Hindlimb muscle (tissue), 1 donor: ENCODE data around the gene PPP2R2C. TPM values are rescaled to one million over a fixed set of nuclear protein-coding genes. Genes with fewer than 3 reads are reported as not detected.

Experiments used
- DNase-seq: peaks from one replicate; pipeline ENCODE4 v3.0.0-alpha.2; 2013
- polyA plus RNA-seq: library from polyadenylated mRNA; unstranded; fragments of 120-200 nt; gene quantifications from one replicate; pipeline ENCODE4 v1.2.1, GENCODE V29; 2013; ENCODE audit not compliant: insufficient read length

Gene PPP2R2C
- polyA plus RNA-seq, 1 donor = 0.45 TPM

DNA sequence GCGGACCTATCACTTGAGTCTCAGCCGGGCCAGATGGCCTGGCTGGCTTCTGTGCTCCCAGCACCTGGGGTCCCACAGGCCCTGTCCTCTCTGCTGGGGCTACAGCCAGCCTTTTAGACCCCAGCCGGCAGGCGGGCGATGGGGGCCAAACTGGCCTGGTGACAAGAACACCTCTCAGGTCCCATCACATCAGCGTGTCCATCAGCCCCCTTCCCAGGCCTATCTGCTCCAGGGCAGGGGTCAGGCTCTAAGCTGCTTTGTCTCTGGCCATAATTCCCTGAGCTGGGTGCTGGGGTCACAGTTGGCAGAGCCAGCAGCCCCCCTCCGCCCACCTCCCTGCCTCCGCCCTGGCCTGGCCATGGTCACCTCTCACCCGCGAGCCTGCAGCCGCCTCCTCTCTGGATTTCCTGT is 77.7 kb downstream of the PPP2R2C start:
- DNase-seq = no peak

DNA sequence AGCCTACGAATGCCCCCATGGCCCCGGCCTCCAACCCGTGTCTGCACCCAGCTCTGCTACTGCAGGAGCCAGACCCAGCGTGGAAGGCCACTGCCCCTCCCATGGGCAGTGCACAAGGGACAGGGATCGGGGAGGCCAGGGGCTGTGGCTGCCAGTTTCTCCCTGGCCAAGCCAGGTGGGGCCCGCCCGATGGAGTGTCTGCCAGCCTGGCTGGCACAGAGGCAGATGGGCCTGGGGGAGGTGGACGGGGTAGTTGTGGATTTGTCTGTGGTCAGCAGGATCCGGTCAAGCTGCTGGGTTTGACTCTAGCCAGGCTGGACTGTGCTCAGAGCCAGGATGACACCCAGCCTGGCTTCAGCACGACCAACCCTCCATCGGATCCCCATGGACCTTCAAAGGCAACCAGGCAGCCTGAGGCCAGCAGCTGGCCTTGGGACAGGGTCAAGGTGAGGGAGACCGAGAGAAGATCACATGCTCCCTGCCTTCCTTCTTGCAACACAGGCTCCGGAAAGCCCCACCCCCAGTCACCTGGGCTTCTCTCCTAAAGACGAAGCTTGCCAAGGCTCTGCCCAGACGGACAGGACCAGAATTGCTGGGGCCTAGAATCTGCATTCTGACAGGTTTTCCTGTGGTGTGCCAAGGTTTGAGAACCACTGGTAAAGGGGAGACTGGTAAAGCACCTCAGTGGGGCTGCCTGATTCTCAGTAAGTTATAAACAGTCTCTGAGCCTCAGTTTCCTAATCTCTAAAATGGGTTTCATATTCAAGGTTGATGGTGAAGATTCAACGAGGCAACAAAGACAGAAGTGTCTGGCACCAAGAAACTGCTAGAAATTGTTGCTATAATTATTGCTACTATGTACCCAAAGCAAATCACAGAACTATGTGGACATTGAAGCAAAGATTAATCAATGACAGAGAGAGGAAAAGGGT is 78.6 kb downstream of the PPP2R2C start:
- DNase-seq = no peak

DNA sequence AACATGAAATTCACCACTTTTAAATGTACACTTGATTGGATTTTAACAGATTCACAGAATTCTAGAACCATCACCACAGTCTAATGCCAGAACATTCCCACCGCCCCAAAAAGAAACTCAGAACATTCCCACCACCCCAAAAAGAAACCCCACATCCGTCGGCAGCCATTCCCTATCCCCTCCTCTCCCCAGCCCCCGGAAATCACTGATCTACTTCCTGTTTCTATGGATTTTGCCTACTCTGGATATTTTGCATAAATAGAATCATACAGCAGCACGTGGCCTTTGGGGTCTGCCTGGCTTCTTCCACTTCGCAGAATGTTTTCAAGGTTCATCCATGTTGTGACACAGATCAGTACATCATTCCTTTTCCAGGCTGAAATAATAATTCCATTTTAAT is 79.3 kb downstream of the PPP2R2C start:
- DNase-seq = no peak

DNA sequence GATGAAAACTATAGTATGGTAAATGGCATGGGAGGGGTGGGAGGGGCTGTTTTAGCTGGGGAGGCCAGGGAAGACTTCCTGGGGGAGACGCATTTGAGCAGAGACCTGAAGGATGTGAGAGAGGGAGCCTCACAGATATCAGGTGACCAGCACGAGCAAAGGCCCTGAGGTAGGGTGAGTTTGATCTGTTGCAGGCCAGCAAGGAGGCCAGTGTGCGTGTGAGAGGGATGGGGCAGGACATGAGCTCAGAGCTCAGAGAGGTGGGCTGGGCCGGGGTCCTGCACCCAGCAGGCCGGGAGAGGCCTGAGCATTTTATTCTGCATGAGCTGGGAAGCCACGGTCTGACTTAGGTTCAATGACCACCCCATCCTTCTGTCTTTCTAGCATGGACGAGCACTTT is 80.0 kb downstream of the PPP2R2C start:
- no peak for DNase-seq

DNA sequence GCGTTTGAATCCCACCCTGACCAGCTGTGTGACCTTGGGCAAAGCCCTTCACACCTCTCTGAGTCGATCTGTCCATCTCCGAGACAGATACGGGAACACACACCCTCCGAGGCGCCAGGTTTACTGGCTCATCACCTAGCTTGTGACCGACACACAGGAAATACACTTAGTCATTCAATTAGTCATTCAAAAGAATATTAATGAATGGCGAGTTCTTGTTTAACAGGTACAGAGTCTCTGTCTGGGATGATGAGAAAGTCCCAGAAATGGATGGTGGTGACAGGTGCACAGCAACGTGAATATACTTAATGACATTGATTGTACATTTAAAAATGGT is 80.6 kb downstream of the PPP2R2C start:
- DNase-seq = no peak

DNA sequence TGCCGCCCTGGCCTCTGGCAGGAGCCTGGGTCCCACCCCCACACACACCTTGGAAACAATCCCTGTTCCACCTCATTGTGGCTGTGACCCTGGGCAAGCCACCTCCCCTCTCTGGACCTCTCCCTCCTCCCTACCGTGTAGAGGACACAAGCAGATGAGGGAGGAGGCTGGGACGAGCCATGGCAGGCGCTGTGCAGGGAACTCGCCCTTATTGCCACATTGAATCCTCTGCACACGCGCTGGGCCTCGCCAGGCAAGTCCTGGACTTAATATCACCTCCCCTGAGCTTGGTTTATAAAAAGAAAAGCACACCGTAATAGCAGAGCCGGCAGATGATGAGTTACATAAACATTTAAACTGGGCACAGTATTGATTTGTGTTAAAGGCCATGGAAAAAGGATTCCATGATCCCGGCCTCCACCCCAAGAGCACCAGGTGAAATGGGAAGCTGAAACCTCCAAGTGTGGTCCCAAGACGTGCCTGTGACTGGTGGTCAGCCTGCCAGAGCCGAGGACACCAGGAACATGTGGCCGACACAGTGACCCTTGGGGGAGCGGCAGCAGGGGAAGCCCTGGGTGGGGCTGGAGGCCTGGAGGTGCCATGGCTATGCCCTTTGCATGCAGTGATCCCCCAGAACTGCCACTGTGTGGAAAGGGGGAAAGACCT is 81.1 kb downstream of the PPP2R2C start:
- DNase-seq = no peak

- no peak for DNase-seq
Measured at GRCh38 chr4:6390356-6390755, 82.1 kb downstream of the PPP2R2C start.

- no peak for DNase-seq
Measured at GRCh38 chr4:6389142-6389825, 83.1 kb downstream of the PPP2R2C start.

GRCh38 chr4:6388713-6389112 is 83.7 kb downstream of the PPP2R2C start:
- DNase-seq = no peak

GRCh38 chr4:6387946-6388345 is 84.5 kb downstream of the PPP2R2C start:
- DNase-seq = no peak

GRCh38 chr4:6386091-6386490 is 86.3 kb downstream of the PPP2R2C start:
- no peak for DNase-seq

DNA sequence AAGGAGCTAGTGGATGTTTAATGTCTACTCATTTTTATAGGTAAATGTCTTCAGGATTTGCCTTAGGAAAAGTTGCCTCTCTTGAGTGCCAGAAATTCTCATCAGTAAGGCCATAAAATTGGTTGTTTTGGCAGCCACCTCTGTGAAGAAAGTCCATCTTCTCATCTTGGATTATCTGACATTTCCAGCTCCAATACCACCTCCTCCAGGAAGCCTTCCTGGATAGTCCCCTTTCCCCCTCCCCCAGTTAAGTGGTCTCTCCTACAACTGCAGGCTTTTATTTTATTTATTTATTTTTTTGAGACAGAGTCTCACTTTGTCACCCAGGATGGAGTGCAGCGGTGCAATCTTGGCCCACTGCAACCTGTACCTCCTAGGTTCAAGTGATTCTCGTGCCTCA is 87.1 kb downstream of the PPP2R2C start:
- DNase-seq = no peak

- no peak for DNase-seq
Measured at GRCh38 chr4:6384541-6384940, 87.9 kb downstream of the PPP2R2C start.

- DNase-seq = no peak
Measured at GRCh38 chr4:6383929-6384328, 88.5 kb downstream of the PPP2R2C start.

- DNase-seq = no peak
Measured at GRCh38 chr4:6383009-6383404, 89.4 kb downstream of the PPP2R2C start.

- no peak for DNase-seq
Measured at GRCh38 chr4:6381571-6382123, 90.8 kb downstream of the PPP2R2C start.

- no peak for DNase-seq
Measured at GRCh38 chr4:6380746-6381410, 91.5 kb downstream of the PPP2R2C start.

- DNase-seq = no peak
Measured at GRCh38 chr4:6379767-6380745, 92.4 kb downstream of the PPP2R2C start.

GRCh38 chr4:6378493-6379445 is 93.6 kb downstream of the PPP2R2C start:
- no peak for DNase-seq
